IPS-15b (cell line): Measurements from ENCODE around the gene STT3B.
"Not testable (repeated sequence)": the region's sequence is repeated elsewhere in the genome, so short reads cannot be mapped to it uniquely, and the experiment has no call there.

Experiments
- H3K27me3 ChIP-seq: one replicate; pipeline ENCODE4 v1.6.1; 2013; ENCODE audit warnings: low read length; ENCODE audit not compliant: control insufficient read depth, insufficient read depth
- H3K36me3 ChIP-seq: one replicate; pipeline ENCODE4 v1.6.1; 2013; ENCODE audit warnings: low read length; ENCODE audit not compliant: control insufficient read depth, insufficient read depth
- H3K4me1 ChIP-seq: one replicate; pipeline ENCODE4 v1.6.1; 2013; ENCODE audit warnings: mild to moderate bottlenecking, low read length; ENCODE audit not compliant: control insufficient read depth, insufficient read depth
- H3K4me3 ChIP-seq: one replicate; pipeline ENCODE4 v1.5.1; 2013; ENCODE audit warnings: low read depth, low read length
- H3K9ac ChIP-seq: one replicate; pipeline ENCODE4 v1.6.1; 2013; ENCODE audit warnings: low read depth, mild to moderate bottlenecking, low read length
- H3K9me3 ChIP-seq: one replicate; pipeline ENCODE4 v1.6.1; 2013; ENCODE audit warnings: mild to moderate bottlenecking, low read length; ENCODE audit not compliant: control insufficient read depth, insufficient read depth

The STT3B gene

DNA sequence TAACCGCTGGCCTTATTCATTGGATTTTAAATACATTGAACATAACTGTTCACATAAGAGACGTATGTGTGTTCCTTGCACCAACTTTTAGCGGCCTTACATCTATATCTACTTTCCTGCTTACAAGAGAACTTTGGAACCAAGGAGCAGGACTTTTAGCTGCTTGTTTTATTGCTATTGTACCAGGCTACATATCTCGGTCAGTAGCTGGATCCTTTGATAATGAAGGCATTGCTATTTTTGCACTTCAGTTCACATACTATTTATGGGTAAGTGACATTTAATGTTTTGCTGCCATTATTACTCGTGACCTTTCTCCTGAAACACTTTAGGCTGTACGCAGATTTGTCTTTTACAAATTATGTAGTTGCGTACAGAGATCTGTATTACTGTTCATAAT is 47.1 kb downstream of the STT3B start:
- Histone ChIP-seq H3K4me1 (no peaks in the 10 kb centered on the region), H3K27me3 (no peaks in the 10 kb centered on the region), H3K9ac (no peak overlapping the region), H3K36me3 (peaks cover 3% of the 10 kb centered on the region), H3K4me3 (no peak overlapping the region), H3K9me3 (no peaks in the 10 kb centered on the region)

DNA sequence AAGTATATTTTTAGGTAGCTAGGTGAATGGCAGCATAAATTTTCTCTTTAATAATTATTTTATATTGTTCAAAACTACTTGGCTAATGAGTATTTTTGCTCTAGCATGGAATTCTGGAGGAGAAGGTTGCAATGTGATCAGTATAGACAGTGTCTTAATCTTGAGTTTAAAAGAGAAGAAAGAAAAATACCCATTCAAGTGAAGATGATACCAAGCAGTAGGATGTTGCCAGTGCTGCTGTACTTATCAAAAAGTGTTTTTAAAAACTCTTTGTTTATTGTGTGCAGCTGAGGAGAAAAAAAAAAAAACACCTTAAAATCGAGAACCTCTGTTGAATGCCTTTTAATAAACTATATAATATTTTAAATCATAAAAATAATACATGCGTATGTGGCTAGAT is 47.9 kb downstream of the STT3B start:
- no peaks in the 10 kb centered on the region for H3K9me3 ChIP-seq
- no peaks in the 10 kb centered on the region for H3K4me1 ChIP-seq
- H3K27me3 ChIP-seq: no peaks in the 10 kb centered on the region
- H3K36me3 ChIP-seq: peaks cover 3% of the 10 kb centered on the region
- H3K4me3 ChIP-seq: no peak overlapping the region
- H3K9ac ChIP-seq: no peak overlapping the region

DNA sequence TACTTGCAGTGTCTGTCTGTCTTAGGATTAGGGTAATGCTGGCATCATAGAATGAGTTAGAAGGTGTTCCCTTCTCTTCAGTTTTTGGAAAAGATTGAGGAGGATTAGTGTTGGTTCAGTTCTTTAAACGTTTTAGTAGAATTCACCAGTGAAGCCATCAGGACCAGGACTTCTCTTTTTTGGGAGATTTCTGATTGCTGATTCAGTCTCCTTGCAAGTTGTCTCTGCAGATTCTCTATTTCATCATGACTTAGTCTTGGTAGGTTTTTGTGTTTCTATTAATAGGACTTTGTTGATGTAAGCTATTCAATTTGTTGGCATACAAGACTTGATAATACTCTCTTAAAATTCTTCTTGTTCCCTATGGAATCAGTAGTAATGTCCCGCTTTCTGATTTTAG is 48.9 kb downstream of the STT3B start:
- Histone ChIP-seq H3K4me1 (no peaks in the 10 kb centered on the region), H3K9me3 (no peaks in the 10 kb centered on the region), H3K4me3 (no peak overlapping the region), H3K27me3 (no peaks in the 10 kb centered on the region), H3K36me3 (peaks cover 3% of the 10 kb centered on the region), H3K9ac (no peak overlapping the region)

DNA sequence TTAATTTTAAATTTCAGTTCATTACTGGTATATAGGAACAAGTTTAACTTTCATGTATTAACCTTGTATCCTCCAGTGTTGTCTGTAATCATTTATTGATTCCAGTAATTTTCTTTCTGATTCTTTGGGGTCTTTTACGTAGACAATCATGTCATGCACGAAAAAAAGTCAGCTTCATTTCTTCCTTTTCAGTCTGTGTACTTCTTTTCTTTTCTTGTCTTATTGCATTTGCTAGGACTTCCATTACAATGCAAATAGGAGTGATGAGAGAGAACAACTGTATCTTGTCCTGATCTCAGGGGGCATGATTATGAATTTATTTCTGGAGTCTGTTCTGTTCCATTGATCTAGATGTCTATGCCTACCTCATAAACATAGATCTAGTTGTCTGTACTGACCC is 56.5 kb downstream of the STT3B start:
- Histone ChIP-seq H3K27me3 (no peaks in the 10 kb centered on the region), H3K4me1 (no peaks in the 10 kb centered on the region), H3K9me3 (no peaks in the 10 kb centered on the region), H3K4me3 (no peak overlapping the region), H3K9ac (no peak overlapping the region), H3K36me3 (no peaks in the 10 kb centered on the region)

DNA sequence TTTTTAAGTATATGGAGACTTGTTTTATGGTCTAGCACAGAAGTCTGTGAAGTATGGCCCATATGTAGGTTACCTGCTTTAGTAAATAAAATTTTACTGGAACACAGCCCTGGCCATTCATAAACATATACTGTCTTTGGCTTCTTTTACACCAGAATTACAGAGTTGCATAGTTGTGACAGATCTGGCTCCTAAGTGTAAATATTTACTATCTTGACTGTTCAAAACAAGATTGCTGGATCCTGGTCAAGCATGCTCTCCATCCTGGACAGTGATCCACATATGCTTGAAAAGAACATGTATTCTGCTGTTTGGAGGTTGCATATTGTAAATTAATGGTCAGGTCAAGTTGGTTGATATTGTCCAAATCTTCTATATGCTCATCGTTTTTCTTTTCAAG is 57.9 kb downstream of the STT3B start:
- Histone ChIP-seq H3K9ac (no peak overlapping the region), H3K27me3 (no peaks in the 10 kb centered on the region), H3K4me3 (no peak overlapping the region), H3K9me3 (no peaks in the 10 kb centered on the region), H3K4me1 (no peaks in the 10 kb centered on the region), H3K36me3 (no peaks in the 10 kb centered on the region)

DNA sequence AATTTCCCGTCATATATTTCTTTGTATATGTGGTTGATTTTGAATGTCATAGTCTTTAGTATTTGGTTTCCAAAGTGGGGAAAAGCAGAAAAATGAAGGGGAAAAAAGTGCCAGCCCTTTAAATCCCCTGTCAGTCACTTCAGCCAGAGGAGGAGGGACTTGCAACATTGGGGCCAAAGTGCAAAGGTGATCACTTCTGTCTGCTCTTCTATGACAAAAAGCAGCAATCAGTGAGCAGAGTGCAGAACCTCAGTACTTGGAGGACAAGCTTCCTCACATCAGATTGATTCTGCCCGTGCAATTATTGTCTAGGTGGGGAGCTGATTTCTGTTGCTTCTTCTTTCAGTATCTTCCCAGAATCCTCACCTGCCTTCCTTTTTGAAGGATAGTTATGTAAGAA is 60.0 kb downstream of the STT3B start:
- Histone ChIP-seq H3K9me3 (no peaks in the 10 kb centered on the region), H3K4me1 (no peaks in the 10 kb centered on the region), H3K27me3 (no peaks in the 10 kb centered on the region), H3K9ac (no peak overlapping the region), H3K4me3 (no peak overlapping the region), H3K36me3 (no peaks in the 10 kb centered on the region)

DNA sequence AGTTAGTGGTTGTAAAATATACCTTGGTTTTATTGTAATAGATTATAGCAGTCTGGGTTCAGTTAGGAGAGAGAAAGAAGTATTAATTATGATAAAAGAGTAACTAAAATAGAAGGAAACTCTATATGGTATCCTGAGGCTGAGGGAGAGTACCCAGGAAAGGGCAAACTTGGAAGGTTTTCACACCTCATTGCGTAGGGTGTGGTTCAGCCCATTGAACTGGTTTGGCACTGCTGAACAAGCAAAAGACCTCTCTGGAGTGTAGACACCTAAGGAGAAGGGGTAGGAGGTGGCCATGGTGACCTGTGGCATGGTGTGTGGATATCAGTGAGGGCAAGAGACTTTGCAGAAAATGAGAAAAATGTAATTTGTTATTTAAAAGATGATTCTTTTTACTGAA is 63.5 kb downstream of the STT3B start:
- no peaks in the 10 kb centered on the region for H3K4me1 ChIP-seq
- no peak overlapping the region for H3K4me3 ChIP-seq
- no peaks in the 10 kb centered on the region for H3K36me3 ChIP-seq
- H3K9me3 ChIP-seq: no peaks in the 10 kb centered on the region
- H3K27me3 ChIP-seq: no peaks in the 10 kb centered on the region
- no peak overlapping the region for H3K9ac ChIP-seq

DNA sequence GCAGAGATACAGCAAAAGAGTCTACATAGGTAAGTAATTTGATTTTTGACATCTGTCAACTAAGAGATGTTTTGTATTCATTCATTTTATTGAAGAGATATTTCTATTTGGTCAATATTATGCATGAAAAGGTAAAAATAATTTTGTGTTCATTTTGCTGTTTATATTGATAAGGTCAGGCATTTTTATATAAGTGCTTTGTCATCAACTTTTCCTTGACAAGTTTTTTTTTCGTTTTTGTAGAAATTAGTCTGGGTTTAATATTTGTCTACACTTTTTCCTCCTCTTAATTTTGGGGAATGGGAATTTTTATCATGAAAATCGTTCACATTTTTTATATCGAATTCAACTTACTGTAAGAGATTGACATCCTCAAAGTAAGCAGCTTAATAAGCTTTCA is 67.7 kb downstream of the STT3B start:
- H3K4me3 ChIP-seq: no peak overlapping the region
- H3K36me3 ChIP-seq: no peaks in the 10 kb centered on the region
- H3K9ac ChIP-seq: no peak overlapping the region
- no peaks in the 10 kb centered on the region for H3K27me3 ChIP-seq
- no peaks in the 10 kb centered on the region for H3K9me3 ChIP-seq
- no peaks in the 10 kb centered on the region for H3K4me1 ChIP-seq

DNA sequence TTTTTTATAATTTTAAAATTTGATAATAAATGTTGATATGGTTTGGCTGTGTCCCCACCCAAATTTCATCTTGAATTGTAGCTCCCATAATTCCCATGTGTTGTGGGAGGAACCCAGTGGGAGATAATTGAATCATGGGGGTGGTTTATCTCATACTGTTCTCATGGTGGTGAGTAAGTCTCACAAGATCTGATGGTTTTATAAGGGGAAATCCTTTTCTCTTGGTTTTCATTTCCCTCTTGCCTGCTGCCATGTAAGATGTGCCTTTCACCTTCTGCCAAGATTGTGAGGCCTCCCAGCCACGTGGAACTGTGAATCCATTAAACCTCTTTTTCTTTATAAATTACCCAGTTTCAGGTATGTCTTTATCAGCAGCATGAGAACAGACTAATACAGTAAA is 72.6 kb downstream of the STT3B start:
- H3K9me3 ChIP-seq, H3K4me3 ChIP-seq, H3K27me3 ChIP-seq, H3K4me1 ChIP-seq, H3K9ac ChIP-seq, H3K36me3 ChIP-seq: not testable (repeated sequence)

DNA sequence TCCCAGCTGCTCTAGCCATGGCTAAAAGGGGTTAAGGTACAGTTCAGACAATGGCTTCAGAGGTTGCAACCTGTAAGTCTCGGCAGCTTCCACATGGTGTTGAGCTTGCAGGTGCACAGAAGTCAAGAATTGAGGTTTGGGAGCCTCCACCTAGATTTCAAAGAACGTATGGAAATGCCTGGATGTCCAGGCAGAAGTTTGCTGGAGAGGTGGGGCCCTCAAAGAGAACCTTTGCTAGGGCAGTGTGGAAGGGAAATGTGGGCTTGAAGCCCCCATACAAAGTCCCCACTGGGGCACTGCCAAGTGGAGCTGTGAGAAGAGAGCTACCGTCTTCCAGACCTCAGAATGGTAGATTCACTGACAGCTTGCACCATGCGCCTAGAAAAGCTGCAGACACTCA is 73.7 kb downstream of the STT3B start:
- Histone ChIP-seq H3K36me3 (no peaks in the 10 kb centered on the region), H3K4me3 (no peak overlapping the region), H3K27me3 (no peaks in the 10 kb centered on the region), H3K9ac (no peak overlapping the region), H3K9me3 (peaks cover 4% of the 10 kb centered on the region), H3K4me1 (no peaks in the 10 kb centered on the region)

DNA sequence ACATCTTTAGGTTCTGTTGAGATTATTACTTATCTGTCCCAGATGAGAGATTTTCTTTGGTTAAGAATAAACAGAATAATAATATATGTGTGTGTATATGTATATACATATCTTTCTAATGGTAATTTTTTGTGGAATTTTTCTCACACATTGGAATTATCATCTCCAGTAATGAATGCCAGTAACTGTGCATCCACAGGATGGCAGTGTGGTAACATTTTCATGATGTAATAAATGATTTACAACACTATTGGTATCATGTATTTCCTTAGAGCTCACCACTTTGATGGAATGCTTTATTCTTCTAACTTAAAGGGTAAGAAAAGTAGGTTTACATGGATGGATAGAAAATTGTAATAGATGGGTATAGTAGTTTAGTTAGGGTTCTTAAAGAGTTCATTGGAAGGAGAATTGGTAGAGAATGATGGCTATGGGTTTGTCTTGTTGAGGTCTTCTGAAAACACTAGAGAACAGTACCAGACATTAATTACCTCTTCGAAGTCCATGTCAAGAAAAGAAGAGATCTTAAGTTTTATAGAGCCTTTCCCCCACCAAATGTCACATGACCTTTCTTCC is 78.1 kb downstream of the STT3B start:
- H3K9me3 ChIP-seq: peaks cover 4% of the 10 kb centered on the region
- H3K27me3 ChIP-seq: no peaks in the 10 kb centered on the region
- peaks cover 2% of the 10 kb centered on the region for H3K4me1 ChIP-seq
- no peak overlapping the region for H3K4me3 ChIP-seq
- H3K9ac ChIP-seq: no peak overlapping the region
- no peaks in the 10 kb centered on the region for H3K36me3 ChIP-seq

DNA sequence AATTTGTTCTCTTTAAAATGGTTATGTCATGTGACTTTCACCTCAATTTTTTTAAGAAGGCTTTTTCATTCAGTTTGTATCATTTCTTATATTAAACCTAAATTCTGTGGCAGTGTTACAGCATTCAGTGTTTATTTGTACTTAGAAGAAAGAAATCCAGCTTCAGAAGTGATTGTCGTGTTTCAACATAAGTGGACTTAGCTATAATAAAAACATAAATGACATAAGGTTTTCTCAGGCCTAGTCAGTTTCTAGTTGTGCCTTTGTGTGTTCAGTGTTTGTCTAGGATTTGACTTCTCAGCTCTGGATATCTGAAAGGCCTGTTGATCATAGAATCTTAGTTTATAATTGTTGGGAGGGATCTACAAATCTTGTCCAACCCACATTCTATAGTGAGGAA is 80.5 kb downstream of the STT3B start:
- no peaks in the 10 kb centered on the region for H3K27me3 ChIP-seq
- no peaks in the 10 kb centered on the region for H3K9me3 ChIP-seq
- H3K4me3 ChIP-seq: no peak overlapping the region
- H3K36me3 ChIP-seq: no peaks in the 10 kb centered on the region
- H3K9ac ChIP-seq: no peak overlapping the region
- peaks cover 10% of the 10 kb centered on the region for H3K4me1 ChIP-seq

DNA sequence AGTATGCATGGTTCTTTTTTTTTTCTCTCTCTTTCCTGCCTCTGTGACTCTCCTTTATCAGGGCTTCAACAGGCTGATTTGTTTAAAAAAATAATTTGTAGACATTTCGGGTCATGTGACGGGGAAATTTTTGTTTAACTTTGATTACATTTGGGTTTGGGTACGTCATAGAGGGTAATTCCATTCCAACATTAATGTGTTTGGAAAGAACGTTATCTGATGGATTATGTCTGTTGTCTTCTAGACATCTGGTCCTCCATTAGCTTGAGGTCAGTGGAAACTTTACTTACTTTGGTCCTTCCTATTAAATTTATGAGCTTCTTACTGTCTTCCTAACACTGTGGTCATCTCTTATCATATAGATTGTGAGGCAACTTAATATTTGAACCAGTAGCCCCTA is 80.9 kb downstream of the STT3B start:
- Histone ChIP-seq H3K9me3 (no peaks in the 10 kb centered on the region), H3K27me3 (no peaks in the 10 kb centered on the region), H3K4me3 (no peak overlapping the region), H3K9ac (no peak overlapping the region), H3K4me1 (peaks cover 10% of the 10 kb centered on the region), H3K36me3 (no peaks in the 10 kb centered on the region)
